Right lobe of liver (tissue), 6 donors: ENCODE measurements around the gene SMS. TPM values are rescaled to one million over a fixed set of nuclear protein-coding genes. Genes with fewer than 3 reads are reported as not detected.

Experiments used
- ATAC-seq, 4 donors: fragments of 200-7000 bp; cut with Tn5 transposase; one replicate each; pipeline ENCODE4 v1.9.1; 2020; ENCODE audit warnings: mild to moderate bottlenecking in 4 of 4, moderate library complexity in 4 of 4
- DNase-seq, 3 donors: peaks; one replicate each; pipeline ENCODE4 v3.0.0-alpha.2; 2020
- H3K27ac ChIP-seq, 3 donors: fragments of 200-600 bp; one replicate each; pipeline ENCODE4 v1.8.0; 2022
- H3K27me3 ChIP-seq, 2 donors: fragments of 200-600 bp; one replicate each; pipeline ENCODE4 v1.8.0; 2022
- H3K36me3 ChIP-seq, 4 donors: fragments of 200-600 bp; sonication (generic) in 1 of 4; one replicate each; pipeline versions ENCODE4 v1.5.1 to v1.8.0; 2017 to 2022; ENCODE audit warnings: control low read depth in 1 of 4
- H3K4me1 ChIP-seq, 4 donors: fragments of 200-600 bp; sonication (generic) in 1 of 4; one replicate each; pipeline versions ENCODE4 v1.5.1 to v1.8.0; 2017 to 2022; ENCODE audit warnings: control low read depth in 1 of 4
- H3K4me3 ChIP-seq, 3 donors: fragments of 200-600 bp; one replicate each; pipeline ENCODE4 v1.8.0; 2022
- H3K9me3 ChIP-seq, 4 donors: fragments of 200-600 bp; sonication (generic) in 1 of 4; one replicate each; pipeline versions ENCODE4 v1.5.1 to v1.8.0; 2017 to 2022; ENCODE audit warnings: control low read depth in 1 of 4
- POLR2A ChIP-seq: fragments of 450-650 bp; IDR thresholded peaks from one replicate; pipeline ENCODE4 v1.6.1; 2017; ENCODE audit warnings: antibody characterized with exemption, mild to moderate bottlenecking
- WGBS: methylation state at CpG from one replicate; pipeline ENCODE4 v1.1.6; 2018; ENCODE audit warnings: low coverage, low lambda C conversion rate; ENCODE audit not compliant: insufficient coverage; ENCODE audit errors: missing lambda C conversion rate; 5-methylcytosine and 5-hydroxymethylcytosine counted together
- intact Hi-C, 2 donors: fragments of 100-400 bp; cut with DNase I; formaldehyde crosslinking; loops; one replicate each; pipeline versions ENCODE4 v1.11.2 to v1.14.1; 2022
- total RNA-seq, 6 experiments: library from RNA; depleted of rRNA in 2 of 6; stranded (reverse); fragments of >200 nt in 2 of 6; fragmentation: NEBNext Ultra II Directional in 3 of 6; extraction: Animal tissue kit (Norgen Biotek cat#: 25700) in 3 of 6; gene quantifications; one replicate each; pipeline versions ENCODE4 v1.1.0 to v1.2.4, GENCODE V29; 2016 to 2023
- TF ChIP-seq, protein P1 (sequence below), 4 donors: fragments of 200-600 bp in 3 of 4; fragments of 450-650 bp in 1 of 4; IDR thresholded peaks; one replicate each; pipeline versions ENCODE4 v1.5.1 to v1.8.0; 2016 to 2022; ENCODE audit warnings: antibody characterized with exemption in 4 of 4, mild to moderate bottlenecking in 2 of 4
- donor health status: DM: no; HTN: yes; CAD: no.
- donor health status: DM: no; HTN: no; CAD: no.
- donor health status: DM: no; HTN: no; CAD: no.
- donor health status: DM: no; HTN: yes; CAD: no.
- donor health status: DM: no; HTN: yes; CAD: no.

Gene SMS
- total RNA-seq, 6 experiments from 2014 or later: 14.6 to 27.1 (median 21.9) TPM

DNA sequence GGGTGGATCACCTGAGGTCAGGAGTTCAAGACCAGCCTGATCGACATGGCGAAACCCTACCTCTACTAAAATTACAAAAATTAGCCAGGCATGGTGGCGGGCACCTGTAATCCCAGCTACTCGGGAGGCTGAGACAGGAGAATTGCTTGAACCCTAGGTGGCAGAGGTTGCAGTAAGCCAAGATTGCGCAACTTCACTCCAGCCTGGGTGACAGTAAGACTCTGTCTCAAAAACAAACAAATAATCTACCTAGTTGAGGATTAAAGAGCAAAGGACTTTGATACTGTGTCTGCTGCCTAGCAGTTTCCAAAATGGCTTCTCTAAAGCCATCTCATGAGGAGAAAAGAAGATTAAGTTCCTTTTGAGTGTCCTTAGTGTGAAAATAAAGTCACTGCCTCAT is 37.8 kb downstream of the SMS start:
- no peak overlapping the region for H3K27ac ChIP-seq
- no peak for DNase-seq
- ATAC-seq: peak in 3 of 4 donors; percentile 35 to 69 (median 44)
- H3K4me3 ChIP-seq: no peak overlapping the region
- H3K36me3 ChIP-seq: no peaks in the 10 kb centered on the region
- intact Hi-C loops: no loop called here
- H3K27me3 ChIP-seq: peaks cover 0 to 3% of the 10 kb centered on the region in 2 donors
- no peaks in the 10 kb centered on the region for H3K4me1 ChIP-seq
- 82% methylated on average over 4 of the region's 5 CpGs for WGBS
- TF ChIP-seq, protein P1, sequence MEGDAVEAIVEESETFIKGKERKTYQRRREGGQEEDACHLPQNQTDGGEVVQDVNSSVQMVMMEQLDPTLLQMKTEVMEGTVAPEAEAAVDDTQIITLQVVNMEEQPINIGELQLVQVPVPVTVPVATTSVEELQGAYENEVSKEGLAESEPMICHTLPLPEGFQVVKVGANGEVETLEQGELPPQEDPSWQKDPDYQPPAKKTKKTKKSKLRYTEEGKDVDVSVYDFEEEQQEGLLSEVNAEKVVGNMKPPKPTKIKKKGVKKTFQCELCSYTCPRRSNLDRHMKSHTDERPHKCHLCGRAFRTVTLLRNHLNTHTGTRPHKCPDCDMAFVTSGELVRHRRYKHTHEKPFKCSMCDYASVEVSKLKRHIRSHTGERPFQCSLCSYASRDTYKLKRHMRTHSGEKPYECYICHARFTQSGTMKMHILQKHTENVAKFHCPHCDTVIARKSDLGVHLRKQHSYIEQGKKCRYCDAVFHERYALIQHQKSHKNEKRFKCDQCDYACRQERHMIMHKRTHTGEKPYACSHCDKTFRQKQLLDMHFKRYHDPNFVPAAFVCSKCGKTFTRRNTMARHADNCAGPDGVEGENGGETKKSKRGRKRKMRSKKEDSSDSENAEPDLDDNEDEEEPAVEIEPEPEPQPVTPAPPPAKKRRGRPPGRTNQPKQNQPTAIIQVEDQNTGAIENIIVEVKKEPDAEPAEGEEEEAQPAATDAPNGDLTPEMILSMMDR (IDR thresholded peaks at IDR 0.05): no peak
- no peak for TF ChIP-seq POLR2A
- H3K9me3 ChIP-seq: no peaks in the 10 kb centered on the region

DNA sequence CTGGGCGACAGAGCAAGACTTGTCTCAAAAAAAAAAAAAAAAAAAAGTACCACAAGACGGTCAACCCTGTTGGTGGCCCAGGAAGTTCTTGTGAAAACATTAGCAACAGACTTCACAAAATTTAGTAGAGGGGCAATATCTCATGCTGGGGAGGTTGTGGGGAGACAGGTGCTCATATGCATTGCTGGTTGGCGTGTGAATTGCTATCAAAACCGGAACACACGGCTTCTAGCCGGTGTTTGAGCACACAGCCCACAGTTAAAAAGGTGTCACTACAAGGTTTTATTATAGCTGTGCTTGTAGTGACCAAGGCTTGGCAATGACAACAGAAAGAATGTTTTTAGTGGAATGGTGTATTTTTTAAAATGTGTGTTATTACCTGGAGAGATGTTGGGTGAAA is 41.8 kb downstream of the SMS start:
- Histone ChIP-seq H3K27ac (no peak overlapping the region), H3K36me3 (no peaks in the 10 kb centered on the region), H3K4me3 (no peak overlapping the region), H3K9me3 (no peaks in the 10 kb centered on the region), H3K27me3 (no peaks in the 10 kb centered on the region), H3K4me1 (no peaks in the 10 kb centered on the region)
- ATAC-seq (no peak), DNase-seq (no peak)
- TF ChIP-seq, protein P1 (IDR thresholded peaks at IDR 0.05): no peak
- TF ChIP-seq POLR2A: no peak
- WGBS: 68% methylated on average over 6 of the region's 6 CpGs
- intact Hi-C loops: no loop called here

DNA sequence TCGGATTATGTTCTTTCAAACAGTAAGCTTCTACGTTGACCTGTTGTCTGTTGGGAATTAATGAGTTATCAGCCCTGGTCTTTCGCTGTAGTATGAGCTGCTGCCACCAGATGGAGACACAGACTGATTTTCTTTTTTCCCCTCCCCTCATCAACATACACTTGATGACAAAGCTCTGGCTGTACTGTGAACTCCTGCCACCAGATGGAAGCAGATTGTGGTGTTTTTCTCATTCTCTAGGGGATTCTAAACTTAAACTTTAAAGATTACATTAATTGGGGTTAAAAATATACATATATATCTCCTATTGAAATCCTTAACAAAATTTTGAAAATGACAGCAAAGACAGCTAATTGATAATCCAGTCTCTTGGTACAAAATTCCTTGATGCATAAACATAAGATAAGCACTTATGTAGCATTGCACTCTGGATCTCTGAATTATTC is 44.8 kb downstream of the SMS start:
- TF ChIP-seq POLR2A: no peak
- TF ChIP-seq, protein P1 (IDR thresholded peaks at IDR 0.05): peak; percentile 94 to 98 (median 96)
- no peaks in the 10 kb centered on the region for H3K27me3 ChIP-seq
- intact Hi-C loops: no loop called here
- H3K4me3 ChIP-seq: no peak overlapping the region
- no peaks in the 10 kb centered on the region for H3K36me3 ChIP-seq
- no peaks in the 10 kb centered on the region for H3K9me3 ChIP-seq
- no peaks in the 10 kb centered on the region for H3K4me1 ChIP-seq
- ATAC-seq (peak; percentile 98 to 100 (median 100)), DNase-seq (peak in 1 of 3 donors; percentile 48)
- WGBS: 3% methylated on average over 3 of the region's 3 CpGs
- H3K27ac ChIP-seq: no peak overlapping the region

GRCh38 chrX:21986596-21986995 is 46.1 kb downstream of the SMS start:
- Histone ChIP-seq H3K27me3 (no peaks in the 10 kb centered on the region), H3K4me3 (no peak overlapping the region), H3K4me1 (no peaks in the 10 kb centered on the region), H3K36me3 (no peaks in the 10 kb centered on the region), H3K27ac (no peak overlapping the region), H3K9me3 (no peaks in the 10 kb centered on the region)
- 45% methylated on average over 1 of the region's 1 CpG for WGBS
- intact Hi-C loops: no loop called here
- TF ChIP-seq, protein P1 (IDR thresholded peaks at IDR 0.05): no peak
- no peak for TF ChIP-seq POLR2A
- ATAC-seq: no peak
- no peak for DNase-seq

- Histone ChIP-seq H3K36me3 (no peaks in the 10 kb centered on the region), H3K9me3 (no peaks in the 10 kb centered on the region), H3K4me1 (no peaks in the 10 kb centered on the region), H3K27ac (no peak overlapping the region), H3K4me3 (no peak overlapping the region), H3K27me3 (no peaks in the 10 kb centered on the region)
- DNase-seq: no peak
- intact Hi-C loops: no loop called here
- ATAC-seq: no peak
- WGBS: 36% methylated on average over 4 of the region's 4 CpGs
- TF ChIP-seq, protein P1 (IDR thresholded peaks at IDR 0.05): no peak
- no peak for TF ChIP-seq POLR2A
Observed at GRCh38 chrX:21989384-21989783, 48.9 kb downstream of the SMS start.
